MM.1S (cell line): ENCODE data around the gene HS3ST6.

Source experiments
- CTCF ChIP-seq: fragments of 300-600 bp; sonication (generic); IDR thresholded peaks from 2 replicates; pipeline ENCODE4 v1.5.1; 2016; ENCODE audit warnings: antibody characterized with exemption, low read length, mixed read lengths
- EZH2 ChIP-seq: fragments of 300-600 bp; sonication (generic); optimal IDR thresholded peaks from 2 replicates; pipeline ENCODE3; 2017; ENCODE audit warnings: low read depth, mild to moderate bottlenecking, antibody characterized with exemption, low read length, mixed read lengths

- TF ChIP-seq CTCF (no peak), EZH2 (no peak)
Observed at GRCh38 chr16:1870365-1871082, 47.7 kb downstream of the HS3ST6 start.
